ENCODE measurements around the gene PLCL2.

DNA sequence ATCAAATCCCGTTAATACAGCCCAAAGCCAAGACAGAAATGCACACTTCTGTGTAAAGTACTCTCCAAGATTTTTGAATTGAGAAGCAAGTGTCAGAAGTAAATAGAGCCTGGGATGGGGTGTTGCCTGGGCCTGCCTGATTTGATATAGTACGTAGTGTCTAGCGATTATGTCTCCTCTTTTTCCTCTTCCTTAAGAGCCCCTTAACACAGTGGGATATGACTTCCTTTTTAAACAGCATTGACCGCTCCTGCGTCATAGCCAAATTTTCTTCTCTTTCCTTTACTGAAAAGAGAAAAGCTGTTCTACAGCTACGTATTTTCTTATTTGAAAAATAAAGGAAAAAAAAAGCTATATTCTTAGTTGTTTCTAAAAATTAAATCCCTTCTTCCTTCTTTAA lies 97.7 kb downstream of the PLCL2 start:
- TF ChIP-seq, protein P1, sequence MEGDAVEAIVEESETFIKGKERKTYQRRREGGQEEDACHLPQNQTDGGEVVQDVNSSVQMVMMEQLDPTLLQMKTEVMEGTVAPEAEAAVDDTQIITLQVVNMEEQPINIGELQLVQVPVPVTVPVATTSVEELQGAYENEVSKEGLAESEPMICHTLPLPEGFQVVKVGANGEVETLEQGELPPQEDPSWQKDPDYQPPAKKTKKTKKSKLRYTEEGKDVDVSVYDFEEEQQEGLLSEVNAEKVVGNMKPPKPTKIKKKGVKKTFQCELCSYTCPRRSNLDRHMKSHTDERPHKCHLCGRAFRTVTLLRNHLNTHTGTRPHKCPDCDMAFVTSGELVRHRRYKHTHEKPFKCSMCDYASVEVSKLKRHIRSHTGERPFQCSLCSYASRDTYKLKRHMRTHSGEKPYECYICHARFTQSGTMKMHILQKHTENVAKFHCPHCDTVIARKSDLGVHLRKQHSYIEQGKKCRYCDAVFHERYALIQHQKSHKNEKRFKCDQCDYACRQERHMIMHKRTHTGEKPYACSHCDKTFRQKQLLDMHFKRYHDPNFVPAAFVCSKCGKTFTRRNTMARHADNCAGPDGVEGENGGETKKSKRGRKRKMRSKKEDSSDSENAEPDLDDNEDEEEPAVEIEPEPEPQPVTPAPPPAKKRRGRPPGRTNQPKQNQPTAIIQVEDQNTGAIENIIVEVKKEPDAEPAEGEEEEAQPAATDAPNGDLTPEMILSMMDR (IDR thresholded peaks at IDR 0.05) = no peak
- no peak for TF ChIP-seq POLR2A (IDR thresholded peaks at IDR 0.05)
